Neural crest cell (in vitro differentiated cells): ENCODE results near the gene HS3ST5. TPM values are rescaled to one million over a fixed set of nuclear protein-coding genes. Genes with fewer than 3 reads are reported as not detected.

Experiments used
- DNase-seq: peaks from one replicate; pipeline ENCODE4 v3.0.0; 2021; ENCODE audit warnings: low read depth, mixed read lengths, low spot score
- H3K27ac Mint-ChIP-seq: one replicate; pipeline ENCODE4 v1.8.0; 2021; ENCODE audit warnings: mild to moderate bottlenecking, mixed read lengths; ENCODE audit not compliant: unreplicated experiment
- H3K27me3 Mint-ChIP-seq: 2 replicates; pipeline ENCODE4 v1.8.0; 2021; ENCODE audit warnings: low read depth, mild to moderate bottlenecking, mixed read lengths
- H3K36me3 Mint-ChIP-seq: 2 replicates; pipeline ENCODE4 v1.8.0; 2021; ENCODE audit warnings: low read depth, mild to moderate bottlenecking, mixed read lengths
- H3K4me1 Mint-ChIP-seq: 2 replicates; pipeline ENCODE4 v1.8.0; 2021; ENCODE audit warnings: mixed read lengths
- H3K4me3 Mint-ChIP-seq: one replicate; pipeline ENCODE4 v1.8.0; 2021; ENCODE audit warnings: mild to moderate bottlenecking, mixed read lengths
- H3K9me3 Mint-ChIP-seq: 2 replicates; pipeline ENCODE4 v1.8.0; 2021; ENCODE audit warnings: mixed read lengths
- CTCF ChIP-seq: fragments of 200-600 bp; sonication (generic); conservative IDR thresholded peaks from 2 replicates; pipeline ENCODE4 v1.5.0; 2021; ENCODE audit warnings: antibody characterized with exemption, mild to moderate bottlenecking
- total RNA-seq: library from RNA; stranded (reverse); gene quantifications from 2 replicates; pipeline ENCODE4 v1.2.1, GENCODE V29; 2021

HS3ST5 gene
- total RNA-seq, 1 donor from 2014 or later: 0.26 TPM

GRCh38 chr6:114131945-114132344 lies 210.9 kb downstream of the HS3ST5 start:
- Mint-ChIP-seq H3K27ac (no peak overlapping the region), H3K27me3 (no peaks in the 10 kb centered on the region), H3K36me3 (peaks cover 3% of the 10 kb centered on the region), H3K4me1 (no peaks in the 10 kb centered on the region), H3K9me3 (no peaks in the 10 kb centered on the region), H3K4me3 (no peak overlapping the region)
- no peak for DNase-seq
- TF ChIP-seq CTCF: no peak

GRCh38 chr6:114125576-114125975 lies 217.2 kb downstream of the HS3ST5 start:
- Mint-ChIP-seq H3K4me1 (no peaks in the 10 kb centered on the region), H3K9me3 (no peaks in the 10 kb centered on the region), H3K27ac (no peak overlapping the region), H3K27me3 (no peaks in the 10 kb centered on the region), H3K4me3 (no peak overlapping the region), H3K36me3 (no peaks in the 10 kb centered on the region)
- no peak for DNase-seq
- no peak for TF ChIP-seq CTCF

- H3K27ac Mint-ChIP-seq: no peak overlapping the region
- no peaks in the 10 kb centered on the region for H3K27me3 Mint-ChIP-seq
- no peak for DNase-seq
- TF ChIP-seq CTCF: no peak
- H3K36me3 Mint-ChIP-seq: no peaks in the 10 kb centered on the region
- H3K4me3 Mint-ChIP-seq: no peak overlapping the region
- H3K9me3 Mint-ChIP-seq: no peaks in the 10 kb centered on the region
- no peaks in the 10 kb centered on the region for H3K4me1 Mint-ChIP-seq
These were observed 220.7 kb downstream of the HS3ST5 start for GRCh38 chr6:114121913-114122662.

GRCh38 chr6:114119056-114119455 lies 223.8 kb downstream of the HS3ST5 start:
- Mint-ChIP-seq H3K9me3 (no peaks in the 10 kb centered on the region), H3K27me3 (no peaks in the 10 kb centered on the region), H3K36me3 (no peaks in the 10 kb centered on the region), H3K4me1 (no peaks in the 10 kb centered on the region), H3K27ac (no peak overlapping the region), H3K4me3 (no peak overlapping the region)
- TF ChIP-seq CTCF: no peak
- no peak for DNase-seq

GRCh38 chr6:114115652-114116051 lies 227.2 kb downstream of the HS3ST5 start:
- Mint-ChIP-seq H3K4me3 (no peak overlapping the region), H3K9me3 (no peaks in the 10 kb centered on the region), H3K4me1 (no peaks in the 10 kb centered on the region), H3K27me3 (no peaks in the 10 kb centered on the region), H3K27ac (no peak overlapping the region), H3K36me3 (no peaks in the 10 kb centered on the region)
- TF ChIP-seq CTCF: no peak
- DNase-seq: no peak
